ENCODE results near the gene FAM151B. TPM values are rescaled to one million over a fixed set of nuclear protein-coding genes. Genes with fewer than 3 reads are reported as not detected.

Gene FAM151B
- total RNA-seq, 1 experiment from 2014 or later = 0.72 TPM

DNA sequence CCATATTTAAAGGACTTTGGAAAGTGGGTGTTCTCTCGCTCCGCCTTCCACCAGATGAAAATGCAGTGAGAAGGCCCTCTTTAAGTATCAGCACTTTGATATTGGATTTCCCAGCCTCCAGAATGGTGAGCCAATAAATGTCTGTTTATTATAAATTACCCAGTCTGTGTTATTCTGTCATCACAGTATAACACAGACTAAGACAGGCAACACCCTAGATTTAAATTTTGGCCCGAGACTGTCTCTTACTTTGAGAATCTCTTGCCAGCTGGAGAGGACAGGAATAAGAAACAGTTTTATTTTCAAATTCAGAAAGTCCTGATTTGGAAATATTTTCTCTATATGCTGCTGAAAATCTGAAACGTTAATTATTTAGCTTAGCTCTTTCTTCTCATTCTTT is 21.5 kb downstream of the FAM151B start:
- Histone ChIP-seq H2BK120ac (ENCODE audit: low read depth, low read length, poor library complexity, severe bottlenecking) (no peak overlapping the region), H3K18ac (ENCODE audit: insufficient read length, low read depth, low read length) (no peak overlapping the region), H2BK5ac (ENCODE audit: insufficient read length, low read length) (no peak overlapping the region), H3K4ac (ENCODE audit: low read depth, low read length) (no peak overlapping the region), H3K9me3 (ENCODE audit: control insufficient read depth, low read depth, low read length) (no peaks in the 10 kb centered on the region), H2BK15ac (ENCODE audit: low read depth, low read length) (no peak overlapping the region), H2AK5ac (ENCODE audit: insufficient read length, low read length) (no peak overlapping the region), H3K27me3 (ENCODE audit: insufficient read depth, low read length) (no peaks in the 10 kb centered on the region), H4K5ac (ENCODE audit: insufficient read length, low read depth, low read length) (no peak overlapping the region), H4K91ac (ENCODE audit: insufficient read length, low read depth, low read length) (no peak overlapping the region), H2BK12ac (ENCODE audit: insufficient read length, low read depth, low read length) (no peak overlapping the region), H3K27ac (ENCODE audit: insufficient read length, low read depth, low read length) (no peak overlapping the region), H4K8ac (replicated peaks; ENCODE audit: insufficient read length, low read depth, low read length) (no peak overlapping the region), H3K4me1 (ENCODE audit: insufficient read depth, low read length) (no peaks in the 10 kb centered on the region), H2AFZ (ENCODE audit: low read length) (no peak overlapping the region), H3K23ac (ENCODE audit: insufficient read length, low read depth, low read length) (no peak overlapping the region), H2BK20ac (ENCODE audit: low read depth, low read length, poor library complexity, severe bottlenecking) (no peak overlapping the region), H3K56ac (ENCODE audit: insufficient read length, low read depth, low read length) (no peak overlapping the region), H3K79me2 (ENCODE audit: insufficient read depth, low read length) (no peaks in the 10 kb centered on the region), H3K79me1 (ENCODE audit: insufficient read depth, low read depth, low read length, poor library complexity, severe bottlenecking) (no peaks in the 10 kb centered on the region), H3K23me2 (ENCODE audit: insufficient read length, low read depth, low read length, poor library complexity, severe bottlenecking) (no peaks in the 10 kb centered on the region), H3K14ac (ENCODE audit: insufficient read depth, low read length) (no peak overlapping the region), H4K20me1 (ENCODE audit: control insufficient read depth, insufficient read depth, insufficient read length) (no peaks in the 10 kb centered on the region), H3K9ac (ENCODE audit: extremely low read depth, insufficient read length, low read length) (no peak overlapping the region), H3T11ph (ENCODE audit: low read length) (no peak overlapping the region), H3K4me2 (ENCODE audit: insufficient read depth, insufficient read length, low read length) (no peak overlapping the region)
- no peaks in the 10 kb centered on the region; a peak in 2 of 7 replicates for H3K36me3 Mint-ChIP-seq (ENCODE audit: insufficient read depth in 1 of 3, low read depth in 3 of 3)
- no CpG with 5 or more reads among the region's 4 CpGs for WGBS (ENCODE audit: extremely low coverage, insufficient read length, low lambda C conversion rate)
- no peak for DNase-seq
- no peak overlapping the region for H3K27ac Mint-ChIP-seq
- H3K27me3 Mint-ChIP-seq (ENCODE audit: low read depth) = no peaks in the 10 kb centered on the region
- H3K4me3 Mint-ChIP-seq = no peak overlapping the region
- H3K9me3 Mint-ChIP-seq = no peaks in the 10 kb centered on the region
- no peaks in the 10 kb centered on the region; a peak in 1 of 4 replicates for H3K4me1 Mint-ChIP-seq
- TF ChIP-seq, protein P1, sequence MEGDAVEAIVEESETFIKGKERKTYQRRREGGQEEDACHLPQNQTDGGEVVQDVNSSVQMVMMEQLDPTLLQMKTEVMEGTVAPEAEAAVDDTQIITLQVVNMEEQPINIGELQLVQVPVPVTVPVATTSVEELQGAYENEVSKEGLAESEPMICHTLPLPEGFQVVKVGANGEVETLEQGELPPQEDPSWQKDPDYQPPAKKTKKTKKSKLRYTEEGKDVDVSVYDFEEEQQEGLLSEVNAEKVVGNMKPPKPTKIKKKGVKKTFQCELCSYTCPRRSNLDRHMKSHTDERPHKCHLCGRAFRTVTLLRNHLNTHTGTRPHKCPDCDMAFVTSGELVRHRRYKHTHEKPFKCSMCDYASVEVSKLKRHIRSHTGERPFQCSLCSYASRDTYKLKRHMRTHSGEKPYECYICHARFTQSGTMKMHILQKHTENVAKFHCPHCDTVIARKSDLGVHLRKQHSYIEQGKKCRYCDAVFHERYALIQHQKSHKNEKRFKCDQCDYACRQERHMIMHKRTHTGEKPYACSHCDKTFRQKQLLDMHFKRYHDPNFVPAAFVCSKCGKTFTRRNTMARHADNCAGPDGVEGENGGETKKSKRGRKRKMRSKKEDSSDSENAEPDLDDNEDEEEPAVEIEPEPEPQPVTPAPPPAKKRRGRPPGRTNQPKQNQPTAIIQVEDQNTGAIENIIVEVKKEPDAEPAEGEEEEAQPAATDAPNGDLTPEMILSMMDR (conservative IDR thresholded peaks at IDR 0.05) = no peak
